ENCODE measurements around the gene RBM17. TPM values are rescaled to one million over a fixed set of nuclear protein-coding genes. Genes with fewer than 3 reads are reported as not detected.

Gene RBM17
- total RNA-seq, 1 experiment from 2014 or later = 129 TPM

DNA sequence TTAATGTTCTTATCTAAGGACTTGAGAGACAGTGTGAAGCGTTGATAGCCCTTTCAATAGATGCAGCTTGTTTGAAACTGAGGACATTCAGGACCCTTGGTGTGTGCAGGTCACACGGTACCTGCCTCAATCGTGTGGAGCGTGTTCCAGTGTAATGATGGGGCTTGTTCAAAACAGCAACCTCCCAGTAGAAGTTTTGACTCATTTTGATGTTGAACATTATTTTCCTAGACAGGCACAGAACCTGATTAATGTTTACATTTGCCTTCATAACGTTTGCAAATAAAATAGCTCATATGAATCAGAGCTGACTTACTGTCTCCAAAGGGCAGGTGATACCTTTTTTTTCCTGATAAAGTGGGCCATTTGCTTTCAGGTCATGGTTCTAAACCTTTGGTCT, 21.3 kb downstream of the RBM17 start:
- H3K27me3 ChIP-seq (ENCODE audit: insufficient read depth, low read length) = no peaks in the 10 kb centered on the region
- H3K9me2 ChIP-seq (ENCODE audit: insufficient read depth) = no peaks in the 10 kb centered on the region
- H2AFZ ChIP-seq (ENCODE audit: low read depth, low read length, poor library complexity, severe bottlenecking) = no peak overlapping the region
- H3K9me3 ChIP-seq (ENCODE audit: control insufficient read depth in 1 of 2, insufficient read depth in 1 of 2, low read depth in 1 of 2, low read length in 2 of 2) = no peaks in the 10 kb centered on the region
- no TSS peak for BruUV-seq (replicated peaks)
- peaks cover 6% of the 10 kb centered on the region; the same call in 1 of the 2 replicates for H4K20me1 ChIP-seq (ENCODE audit: insufficient read depth)
- ATAC-seq = no peak
- no peak overlapping the region for H3K27ac ChIP-seq (ENCODE audit: low read depth, low read length)
- ChIA-PET CTCF (interaction anchor here (2.4 kb wide), 1 partner anchor 292 kb away, joined by 10 read pairs; no protein-coding TSS in a partner anchor), POLR2A (no interaction called here), RAD21 (ENCODE audit: low non-redundant PET in 1 of 2, low total read pairs in 2 of 2, uncharacterized antibody in 2 of 2, unreplicated experiment in 2 of 2) (no interaction called here)
- H3K4me3 ChIP-seq (replicated peaks in 1 of 2; ENCODE audit: low read depth in 1 of 2, low read length in 2 of 2) = no peak overlapping the region
- peaks cover 67 to 76% of the 10 kb centered on the region in 2 experiments for H3K36me3 ChIP-seq (ENCODE audit: control insufficient read depth in 1 of 2, insufficient read depth in 2 of 2, low read length in 2 of 2)
- DNase-seq (ENCODE audit: low read depth, low spot score) = no peak
- intact Hi-C loops (cut with micrococcal nuclease) = no loop called here
- H3K79me2 ChIP-seq (ENCODE audit: insufficient read depth, low read length) = peaks cover 58% of the 10 kb centered on the region
- peaks cover 7 to 9% of the 10 kb centered on the region in 2 experiments; a peak in 3 of 4 replicates for H3K4me1 ChIP-seq (ENCODE audit: control insufficient read depth in 1 of 2, insufficient read depth in 2 of 2, low read length in 2 of 2)
- no peak overlapping the region for H3K4me2 ChIP-seq (ENCODE audit: low read length)
- TF ChIP-seq SRF (IDR thresholded peaks at IDR 0.05; ENCODE audit: low read depth) (no peak), EZH2phosphoT487 (IDR thresholded peaks at IDR 0.05; ENCODE audit: borderline replicate concordance) (no peak), EZH2 (IDR thresholded peaks at IDR 0.05) (no peak), RAD21 (IDR thresholded peaks at IDR 0.05; ENCODE audit: low read depth) (no peak), ZFX (IDR thresholded peaks at IDR 0.05) (no peak), EGR1 (IDR thresholded peaks at IDR 0.05; ENCODE audit: low read depth) (no peak), ZNF274 (IDR thresholded peaks at IDR 0.05; ENCODE audit: low read depth, low read length) (no peak)
- TF ChIP-seq, protein P1, sequence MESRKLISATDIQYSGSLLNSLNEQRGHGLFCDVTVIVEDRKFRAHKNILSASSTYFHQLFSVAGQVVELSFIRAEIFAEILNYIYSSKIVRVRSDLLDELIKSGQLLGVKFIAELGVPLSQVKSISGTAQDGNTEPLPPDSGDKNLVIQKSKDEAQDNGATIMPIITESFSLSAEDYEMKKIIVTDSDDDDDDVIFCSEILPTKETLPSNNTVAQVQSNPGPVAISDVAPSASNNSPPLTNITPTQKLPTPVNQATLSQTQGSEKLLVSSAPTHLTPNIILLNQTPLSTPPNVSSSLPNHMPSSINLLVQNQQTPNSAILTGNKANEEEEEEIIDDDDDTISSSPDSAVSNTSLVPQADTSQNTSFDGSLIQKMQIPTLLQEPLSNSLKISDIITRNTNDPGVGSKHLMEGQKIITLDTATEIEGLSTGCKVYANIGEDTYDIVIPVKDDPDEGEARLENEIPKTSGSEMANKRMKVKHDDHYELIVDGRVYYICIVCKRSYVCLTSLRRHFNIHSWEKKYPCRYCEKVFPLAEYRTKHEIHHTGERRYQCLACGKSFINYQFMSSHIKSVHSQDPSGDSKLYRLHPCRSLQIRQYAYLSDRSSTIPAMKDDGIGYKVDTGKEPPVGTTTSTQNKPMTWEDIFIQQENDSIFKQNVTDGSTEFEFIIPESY (IDR thresholded peaks at IDR 0.05; ENCODE audit: extremely low read depth, insufficient replicate concordance, low read length) = no peak
- TF ChIP-seq, protein P2, sequence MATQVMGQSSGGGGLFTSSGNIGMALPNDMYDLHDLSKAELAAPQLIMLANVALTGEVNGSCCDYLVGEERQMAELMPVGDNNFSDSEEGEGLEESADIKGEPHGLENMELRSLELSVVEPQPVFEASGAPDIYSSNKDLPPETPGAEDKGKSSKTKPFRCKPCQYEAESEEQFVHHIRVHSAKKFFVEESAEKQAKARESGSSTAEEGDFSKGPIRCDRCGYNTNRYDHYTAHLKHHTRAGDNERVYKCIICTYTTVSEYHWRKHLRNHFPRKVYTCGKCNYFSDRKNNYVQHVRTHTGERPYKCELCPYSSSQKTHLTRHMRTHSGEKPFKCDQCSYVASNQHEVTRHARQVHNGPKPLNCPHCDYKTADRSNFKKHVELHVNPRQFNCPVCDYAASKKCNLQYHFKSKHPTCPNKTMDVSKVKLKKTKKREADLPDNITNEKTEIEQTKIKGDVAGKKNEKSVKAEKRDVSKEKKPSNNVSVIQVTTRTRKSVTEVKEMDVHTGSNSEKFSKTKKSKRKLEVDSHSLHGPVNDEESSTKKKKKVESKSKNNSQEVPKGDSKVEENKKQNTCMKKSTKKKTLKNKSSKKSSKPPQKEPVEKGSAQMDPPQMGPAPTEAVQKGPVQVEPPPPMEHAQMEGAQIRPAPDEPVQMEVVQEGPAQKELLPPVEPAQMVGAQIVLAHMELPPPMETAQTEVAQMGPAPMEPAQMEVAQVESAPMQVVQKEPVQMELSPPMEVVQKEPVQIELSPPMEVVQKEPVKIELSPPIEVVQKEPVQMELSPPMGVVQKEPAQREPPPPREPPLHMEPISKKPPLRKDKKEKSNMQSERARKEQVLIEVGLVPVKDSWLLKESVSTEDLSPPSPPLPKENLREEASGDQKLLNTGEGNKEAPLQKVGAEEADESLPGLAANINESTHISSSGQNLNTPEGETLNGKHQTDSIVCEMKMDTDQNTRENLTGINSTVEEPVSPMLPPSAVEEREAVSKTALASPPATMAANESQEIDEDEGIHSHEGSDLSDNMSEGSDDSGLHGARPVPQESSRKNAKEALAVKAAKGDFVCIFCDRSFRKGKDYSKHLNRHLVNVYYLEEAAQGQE (IDR thresholded peaks at IDR 0.05; ENCODE audit: low read depth) = no peak
- TF ChIP-seq, protein P3, sequence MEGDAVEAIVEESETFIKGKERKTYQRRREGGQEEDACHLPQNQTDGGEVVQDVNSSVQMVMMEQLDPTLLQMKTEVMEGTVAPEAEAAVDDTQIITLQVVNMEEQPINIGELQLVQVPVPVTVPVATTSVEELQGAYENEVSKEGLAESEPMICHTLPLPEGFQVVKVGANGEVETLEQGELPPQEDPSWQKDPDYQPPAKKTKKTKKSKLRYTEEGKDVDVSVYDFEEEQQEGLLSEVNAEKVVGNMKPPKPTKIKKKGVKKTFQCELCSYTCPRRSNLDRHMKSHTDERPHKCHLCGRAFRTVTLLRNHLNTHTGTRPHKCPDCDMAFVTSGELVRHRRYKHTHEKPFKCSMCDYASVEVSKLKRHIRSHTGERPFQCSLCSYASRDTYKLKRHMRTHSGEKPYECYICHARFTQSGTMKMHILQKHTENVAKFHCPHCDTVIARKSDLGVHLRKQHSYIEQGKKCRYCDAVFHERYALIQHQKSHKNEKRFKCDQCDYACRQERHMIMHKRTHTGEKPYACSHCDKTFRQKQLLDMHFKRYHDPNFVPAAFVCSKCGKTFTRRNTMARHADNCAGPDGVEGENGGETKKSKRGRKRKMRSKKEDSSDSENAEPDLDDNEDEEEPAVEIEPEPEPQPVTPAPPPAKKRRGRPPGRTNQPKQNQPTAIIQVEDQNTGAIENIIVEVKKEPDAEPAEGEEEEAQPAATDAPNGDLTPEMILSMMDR (IDR thresholded peaks at IDR 0.05 in 2 of 3, conservative IDR thresholded peaks at IDR 0.05 in 1 of 3; ENCODE audit: borderline replicate concordance in 1 of 3, insufficient read depth in 1 of 3, low read depth in 2 of 3, low read length in 2 of 3) = no peak
- TF ChIP-seq, protein P4, sequence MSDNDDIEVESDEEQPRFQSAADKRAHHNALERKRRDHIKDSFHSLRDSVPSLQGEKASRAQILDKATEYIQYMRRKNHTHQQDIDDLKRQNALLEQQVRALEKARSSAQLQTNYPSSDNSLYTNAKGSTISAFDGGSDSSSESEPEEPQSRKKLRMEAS (IDR thresholded peaks at IDR 0.05) = no peak
- H3K9ac ChIP-seq (ENCODE audit: low read length) = no peak overlapping the region

Data from HCT116 (cell line).